Esophagus muscularis mucosa (tissue), 3 donors: ENCODE data around the gene LTBR.
A peak's percentile ranks its signal among the peaks of the same experiment; 100 is the strongest.

Source experiments
- CTCF ChIP-seq, 3 experiments: fragments of 200-600 bp in 2 of 3; fragments of 450-650 bp in 1 of 3; sonication (generic) in 2 of 3; IDR thresholded peaks; one replicate each; pipeline ENCODE4 v1.5.1; 2017 to 2019; ENCODE audit warnings: antibody characterized with exemption in 3 of 3, mild to moderate bottlenecking in 2 of 3, moderate library complexity in 1 of 3
- EP300 ChIP-seq: sonication (generic); formaldehyde crosslinking; IDR thresholded peaks from one replicate; pipeline ENCODE4 v1.6.1; 2017; ENCODE audit warnings: antibody characterized with exemption

GRCh38 chr12:6335451-6336078 is 48.4 kb upstream of the LTBR start:
- TF ChIP-seq CTCF (IDR thresholded peaks at IDR 0.05) = peak; percentile 48 to 65 (median 56)
- TF ChIP-seq EP300 = peak; percentile 3
